A549 (cell line): Measurements from ENCODE around the gene ARMC10. TPM values are rescaled to one million over a fixed set of nuclear protein-coding genes. Genes with fewer than 3 reads are reported as not detected.
A peak's percentile ranks its signal among the peaks of the same experiment; 100 is the strongest.

ENCODE experiments used
- ATAC-seq, 2 experiments: fragments of 200-7000 bp in 1 of 2; fragments of >200 bp in 1 of 2; cut with Nextera tagmentation in 1 of 2; cut with Tn5 transposase in 1 of 2; 3 replicates each; pipeline versions ENCODE4 v1.8.0 to v1.9.1; 2018 to 2020; ENCODE audit warnings: mild to moderate bottlenecking in 1 of 2, moderate library complexity in 1 of 2
- CTCF ChIA-PET: fragments of 300-600 bp; sonication (Branson Sonifier 250); formaldehyde crosslinking; extraction: SDS; loops from one replicate; lab custom pipeline; 2021; ENCODE audit warnings: antibody characterized with exemption, inconsistent platforms; lab: Yijun Ruan, JAX
- POLR2A ChIA-PET: fragments of 350-600 bp; formaldehyde crosslinking; extraction: SDS; loops from one replicate; lab custom pipeline; 2021; ENCODE audit warnings: antibody characterized with exemption, inconsistent platforms; lab: Yijun Ruan, JAX
- DNase-seq, 2 experiments: peaks; one replicate each; pipeline versions ENCODE4 v3.0.0 to v3.0.0-alpha.2; 2011 to 2016; ENCODE audit warnings: low read depth in 1 of 2, low spot score in 1 of 2
- FAIRE-seq: peaks from 2 replicates; lab custom pipeline; 2011; peaks lifted over from hg19 to GRCh38; lab: Jason Lieb, UNC
- H3K27ac ChIP-seq, 2 experiments: fragments of >200 bp; sonication (Bioruptor Twin); formaldehyde crosslinking; 3 replicates each; pipeline ENCODE4 v1.5.1; 2016 to 2017
- H3K4me1 ChIP-seq: fragments of >200 bp; sonication (Bioruptor Twin); formaldehyde crosslinking; 3 replicates; pipeline ENCODE4 v1.6.1; 2016
- H3K4me2 ChIP-seq: fragments of >200 bp; sonication (Bioruptor Twin); formaldehyde crosslinking; 3 replicates; pipeline ENCODE4 v1.6.1; 2016
- H3K4me3 ChIP-seq: fragments of >200 bp; sonication (Bioruptor Twin); formaldehyde crosslinking; 3 replicates; pipeline ENCODE4 v1.5.1; 2016
- H3K9me3 ChIP-seq: fragments of >200 bp; sonication (Bioruptor Twin); formaldehyde crosslinking; 3 replicates; pipeline ENCODE4 v1.6.1; 2016
- ATOH8 ChIP-seq: fragments of 250-450 bp; sonication (Bioruptor Pico); IDR thresholded peaks from 2 replicates; pipeline ENCODE4 v1.5.0; 2020; ENCODE audit warnings: low read depth, mild to moderate bottlenecking, moderate library complexity
- CBX8 ChIP-seq: fragments of 200-600 bp; sonication (generic); IDR thresholded peaks from 2 replicates; pipeline ENCODE4 v1.6.1; 2016
- CEBPB ChIP-seq, 2 experiments: fragments of >200 bp in 1 of 2; sonication (Bioruptor Twin) in 1 of 2; formaldehyde crosslinking in 1 of 2; IDR thresholded peaks; 2 replicates each; pipeline ENCODE4 v1.6.1; 2012 to 2016
- EHMT2 ChIP-seq: fragments of 200-600 bp; sonication (generic); IDR thresholded peaks from 2 replicates; pipeline ENCODE4 v1.6.1; 2016; ENCODE audit warnings: antibody characterized with exemption, low read depth, mild to moderate bottlenecking, moderate library complexity
- ESRRA ChIP-seq: fragments of 150-350 bp; IDR thresholded peaks from 2 replicates; pipeline ENCODE4 v1.6.1; 2014; ENCODE audit warnings: mild to moderate bottlenecking, low read length, borderline replicate concordance
- FOSL2 ChIP-seq, 2 experiments: fragments of 450-650 bp in 1 of 2; fragments of >200 bp in 1 of 2; sonication (Bioruptor Twin) in 1 of 2; formaldehyde crosslinking; IDR thresholded peaks; 2 replicates each; pipeline versions ENCODE4 v1.5.0 to v1.6.1; 2016 to 2020; ENCODE audit warnings: mild to moderate bottlenecking in 1 of 2, moderate library complexity in 1 of 2
- GATA3 ChIP-seq: IDR thresholded peaks from 2 replicates; pipeline ENCODE4 v1.6.1; 2012; ENCODE audit warnings: borderline replicate concordance
- HEYL ChIP-seq: fragments of 250-450 bp; sonication (Bioruptor Pico); IDR thresholded peaks from 2 replicates; pipeline ENCODE4 v1.8.0; 2021; ENCODE audit warnings: mild to moderate bottlenecking, moderate library complexity
- KDM1A ChIP-seq: fragments of 200-600 bp; sonication (generic); IDR thresholded peaks from 2 replicates; pipeline ENCODE4 v1.6.1; 2016; ENCODE audit warnings: low read depth, mild to moderate bottlenecking
- KDM5A ChIP-seq: fragments of 200-600 bp; sonication (generic); IDR thresholded peaks from 2 replicates; pipeline ENCODE4 v1.6.1; 2016; ENCODE audit warnings: antibody characterized with exemption, mild to moderate bottlenecking
- MAFK ChIP-seq: fragments of 450-650 bp; IDR thresholded peaks from 2 replicates; pipeline ENCODE4 v1.6.1; 2014; ENCODE audit not compliant: partially characterized antibody
- NPAS2 ChIP-seq: fragments of 250-450 bp; sonication (Bioruptor Pico); IDR thresholded peaks from 2 replicates; pipeline ENCODE4 v1.8.0; 2022; ENCODE audit warnings: mild to moderate bottlenecking, moderate library complexity, borderline replicate concordance
- PBX3 ChIP-seq: IDR thresholded peaks from 2 replicates; pipeline ENCODE4 v1.6.1; 2012
- PHF8 ChIP-seq: fragments of 200-600 bp; sonication (generic); IDR thresholded peaks from 2 replicates; pipeline ENCODE4 v1.6.1; 2016; ENCODE audit warnings: low read depth, mild to moderate bottlenecking, antibody characterized with exemption, moderate library complexity, borderline replicate concordance
- RARB ChIP-seq: fragments of 250-450 bp; sonication (Bioruptor Pico); IDR thresholded peaks from 2 replicates; pipeline ENCODE4 v1.8.0; 2021; ENCODE audit warnings: mild to moderate bottlenecking, moderate library complexity
- RNF2 ChIP-seq: fragments of 200-600 bp; sonication (generic); IDR thresholded peaks from 2 replicates; pipeline ENCODE4 v1.6.1; 2016; ENCODE audit warnings: low read depth, mild to moderate bottlenecking, antibody characterized with exemption, moderate library complexity, borderline replicate concordance
- TFCP2L1 ChIP-seq: fragments of 250-450 bp; sonication (Bioruptor Pico); IDR thresholded peaks from 2 replicates; pipeline ENCODE4 v1.5.0; 2021; ENCODE audit warnings: mild to moderate bottlenecking
- TP53 ChIP-seq: fragments of 250-450 bp; sonication (Bioruptor Pico); IDR thresholded peaks from 2 replicates; pipeline ENCODE4 v1.5.0; 2021; ENCODE audit warnings: mild to moderate bottlenecking, moderate library complexity
- ZFP36 ChIP-seq: fragments of 450-650 bp; IDR thresholded peaks from 2 replicates; pipeline ENCODE4 v1.6.1; 2014; ENCODE audit warnings: borderline replicate concordance; ENCODE audit not compliant: partially characterized antibody
- WGBS: methylation state at CpG from one replicate; pipeline ENCODE4 v1.1.6; 2017; ENCODE audit errors: missing lambda C conversion rate; 5-methylcytosine and 5-hydroxymethylcytosine counted together
- polyA plus RNA-seq, 4 experiments: library from polyadenylated mRNA; depleted of rRNA in 3 of 4; stranded (reverse); fragments of >200 nt; fragmentation: RNase III in 1 of 4; extraction: RNeasy Plus Mini Kit Qiagen cat#74134 plus additional on column Dnase treatment in 1 of 4; gene quantifications; 2 replicates in 3 of 4; 3 replicates in 1 of 4; pipeline ENCODE4 v1.2.3, GENCODE V29; 2011 to 2017
- TF ChIP-seq, protein P1 (sequence below): fragments of 200-600 bp; sonication (generic); IDR thresholded peaks from 2 replicates; pipeline ENCODE4 v1.6.1; 2016; ENCODE audit warnings: antibody characterized with exemption, mild to moderate bottlenecking, moderate library complexity

Gene ARMC10
- polyA plus RNA-seq, 2 of the 4 experiments (the other 2 are of a cell fraction) = 36.6 to 63.2 TPM

DNA sequence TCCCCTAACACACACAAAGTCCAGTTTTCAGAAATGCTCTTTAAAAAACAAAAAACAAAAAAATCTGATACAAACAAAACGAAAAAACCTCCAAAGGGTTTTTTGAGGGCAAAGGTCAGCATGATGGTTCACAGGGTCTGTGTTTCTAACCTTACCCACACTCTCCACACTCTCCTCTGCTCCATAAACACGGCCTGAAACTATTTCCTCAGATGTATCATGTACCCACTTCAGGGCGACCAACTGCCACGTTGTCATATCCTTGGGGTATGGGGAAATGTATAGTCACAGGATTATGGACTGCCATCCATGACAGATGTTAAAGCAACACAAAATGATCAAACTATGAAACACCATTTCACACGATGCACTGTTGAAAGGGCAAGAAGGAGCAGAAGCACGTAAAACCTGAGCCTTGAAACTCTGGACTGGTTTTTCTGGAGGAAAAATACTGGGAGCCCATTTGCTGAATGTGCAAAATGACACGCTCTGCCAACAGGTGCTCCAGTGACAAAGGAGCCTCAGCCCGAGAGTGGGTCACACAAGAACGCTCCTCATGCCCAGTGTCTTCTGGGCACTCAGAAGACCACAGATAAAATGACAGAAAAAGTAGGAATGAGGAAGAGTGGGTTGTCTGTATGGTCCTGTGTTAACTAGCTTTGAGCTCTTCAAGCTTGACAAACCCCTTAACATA is 58.2 kb downstream of the ARMC10 start:
- Histone ChIP-seq H3K27ac (no peak overlapping the region), H3K4me2 (no peak overlapping the region), H3K9me3 (no peaks in the 10 kb centered on the region), H3K4me1 (peaks cover 17% of the 10 kb centered on the region), H3K4me3 (no peak overlapping the region)
- FAIRE-seq = no peak
- no peak for TF ChIP-seq KDM5A
- peak; percentile 71 for TF ChIP-seq MAFK
- ChIA-PET POLR2A (no interaction called here), CTCF (no interaction called here)
- ATAC-seq = no peak
- 74% methylated on average over 9 of the region's 9 CpGs for WGBS
- no peak for DNase-seq

GRCh38 chr7:103134836-103135554 is 60.1 kb downstream of the ARMC10 start:
- no peak for ATAC-seq
- Histone ChIP-seq H3K4me3 (no peak overlapping the region), H3K27ac (no peak overlapping the region), H3K9me3 (no peaks in the 10 kb centered on the region), H3K4me1 (peaks cover 6% of the 10 kb centered on the region), H3K4me2 (no peak overlapping the region)
- no peak for DNase-seq
- CTCF ChIA-PET = no interaction called here
- no peak for TF ChIP-seq EHMT2
- TF ChIP-seq RARB (CRISPR knock-in tag) = no peak
- TF ChIP-seq CBX8 = no peak
- no peak for TF ChIP-seq HEYL (CRISPR knock-in tag)
- TF ChIP-seq PBX3 = no peak
- no peak for TF ChIP-seq ESRRA
- no peak for TF ChIP-seq FOSL2 (IDR thresholded peaks at IDR 0.05)
- no peak for TF ChIP-seq FOSL2 (CRISPR knock-in tag; IDR thresholded peaks at IDR 0.05)
- no peak for TF ChIP-seq ATOH8
- no peak for TF ChIP-seq GATA3
- TF ChIP-seq CEBPB (IDR thresholded peaks at IDR 0.05) = no peak
- no peak for TF ChIP-seq KDM1A
- no peak for TF ChIP-seq TFCP2L1
- TF ChIP-seq NPAS2 (CRISPR knock-in tag) = no peak
- no peak for TF ChIP-seq RNF2
- no peak for TF ChIP-seq TP53 (CRISPR knock-in tag)
- TF ChIP-seq, protein P1, sequence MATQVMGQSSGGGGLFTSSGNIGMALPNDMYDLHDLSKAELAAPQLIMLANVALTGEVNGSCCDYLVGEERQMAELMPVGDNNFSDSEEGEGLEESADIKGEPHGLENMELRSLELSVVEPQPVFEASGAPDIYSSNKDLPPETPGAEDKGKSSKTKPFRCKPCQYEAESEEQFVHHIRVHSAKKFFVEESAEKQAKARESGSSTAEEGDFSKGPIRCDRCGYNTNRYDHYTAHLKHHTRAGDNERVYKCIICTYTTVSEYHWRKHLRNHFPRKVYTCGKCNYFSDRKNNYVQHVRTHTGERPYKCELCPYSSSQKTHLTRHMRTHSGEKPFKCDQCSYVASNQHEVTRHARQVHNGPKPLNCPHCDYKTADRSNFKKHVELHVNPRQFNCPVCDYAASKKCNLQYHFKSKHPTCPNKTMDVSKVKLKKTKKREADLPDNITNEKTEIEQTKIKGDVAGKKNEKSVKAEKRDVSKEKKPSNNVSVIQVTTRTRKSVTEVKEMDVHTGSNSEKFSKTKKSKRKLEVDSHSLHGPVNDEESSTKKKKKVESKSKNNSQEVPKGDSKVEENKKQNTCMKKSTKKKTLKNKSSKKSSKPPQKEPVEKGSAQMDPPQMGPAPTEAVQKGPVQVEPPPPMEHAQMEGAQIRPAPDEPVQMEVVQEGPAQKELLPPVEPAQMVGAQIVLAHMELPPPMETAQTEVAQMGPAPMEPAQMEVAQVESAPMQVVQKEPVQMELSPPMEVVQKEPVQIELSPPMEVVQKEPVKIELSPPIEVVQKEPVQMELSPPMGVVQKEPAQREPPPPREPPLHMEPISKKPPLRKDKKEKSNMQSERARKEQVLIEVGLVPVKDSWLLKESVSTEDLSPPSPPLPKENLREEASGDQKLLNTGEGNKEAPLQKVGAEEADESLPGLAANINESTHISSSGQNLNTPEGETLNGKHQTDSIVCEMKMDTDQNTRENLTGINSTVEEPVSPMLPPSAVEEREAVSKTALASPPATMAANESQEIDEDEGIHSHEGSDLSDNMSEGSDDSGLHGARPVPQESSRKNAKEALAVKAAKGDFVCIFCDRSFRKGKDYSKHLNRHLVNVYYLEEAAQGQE = no peak
- no peak for TF ChIP-seq ZFP36
- no peak for TF ChIP-seq PHF8
- 84% methylated on average over 3 of the region's 3 CpGs for WGBS
- POLR2A ChIA-PET = no interaction called here
- FAIRE-seq = no peak
